GM12878 (cell line): ENCODE measurements around the gene ZNF655. TPM values are rescaled to one million over a fixed set of nuclear protein-coding genes. Genes with fewer than 3 reads are reported as not detected.

Source experiments
- ATAC-seq: fragments of 200-7000 bp; cut with Tn5 transposase; 3 replicates; pipeline ENCODE4 v1.9.1; 2020; ENCODE audit warnings: mild to moderate bottlenecking, moderate library complexity
- BruUV-seq: library from RNA; stranded (reverse); fragments of 400-500 nt; replicated peaks from 2 replicates; lab custom pipeline; 2021; lab: Mats Ljungman, UMichigan
- CTCF ChIA-PET: fragments of 300-600 bp; sonication (Branson Sonifier 250); formaldehyde crosslinking; extraction: SDS; loops from one replicate; lab custom pipeline; 2021; ENCODE audit warnings: inconsistent platforms; lab: Yijun Ruan, JAX
- POLR2A ChIA-PET: fragments of 350-600 bp; formaldehyde crosslinking; extraction: SDS; loops from one replicate; lab custom pipeline; 2021; ENCODE audit warnings: inconsistent platforms; lab: Charles Lee
- RAD21 ChIA-PET: fragments of 300-600 bp; sonication (Branson Sonifier 250); formaldehyde crosslinking; loops from one replicate; lab custom pipeline; 2023; ENCODE audit warnings: antibody characterized with exemption; ENCODE audit not compliant: unreplicated experiment; lab: Charles Lee
- SMC1A ChIA-PET: fragments of 300-600 bp; sonication (Branson Sonifier 250); formaldehyde crosslinking; loops from one replicate; lab custom pipeline; 2023; ENCODE audit not compliant: unreplicated experiment, uncharacterized antibody; lab: Charles Lee
- DNase-seq: peaks from one replicate; pipeline ENCODE4 v3.0.0-alpha.2; 2011; ENCODE audit warnings: low read depth, low spot score
- FAIRE-seq: peaks from 3 replicates; lab custom pipeline; 2011; peaks lifted over from hg19 to GRCh38; lab: Jason Lieb, UNC
- H2AFZ ChIP-seq: 2 replicates; pipeline ENCODE4 v1.6.0; 2011; ENCODE audit warnings: low read depth, low read length, control low read depth; ENCODE audit not compliant: control insufficient read depth
- H3K27ac ChIP-seq: 2 replicates; pipeline ENCODE4 v1.5.1; 2011; ENCODE audit warnings: control low read depth; ENCODE audit not compliant: control insufficient read depth, insufficient read depth
- H3K27me3 ChIP-seq, 2 experiments: replicated peaks in 1 of 2; 2 replicates each; pipeline versions ENCODE4 v1.6.0 to v1.6.1; 2011; ENCODE audit warnings: low read length in 1 of 2; ENCODE audit not compliant: control insufficient read depth in 2 of 2, insufficient read depth in 2 of 2
- H3K36me3 ChIP-seq, 2 experiments: 2 replicates each; pipeline ENCODE4 v1.5.1; 2011; ENCODE audit warnings: low read length in 1 of 2; ENCODE audit not compliant: control insufficient read depth in 2 of 2, insufficient read depth in 2 of 2
- H3K4me1 ChIP-seq: 2 replicates; pipeline ENCODE4 v1.6.1; 2011; ENCODE audit warnings: mild to moderate bottlenecking, low read length, moderate library complexity, mixed read lengths; ENCODE audit not compliant: control insufficient read depth, insufficient read depth
- H3K4me2 ChIP-seq: 2 replicates; pipeline ENCODE4 v1.6.0; 2011; ENCODE audit warnings: control low read depth; ENCODE audit not compliant: control insufficient read depth, insufficient read depth
- H3K4me3 ChIP-seq: fragments of 200-600 bp; sonication (generic); 2 replicates; pipeline ENCODE4 v1.5.1; 2016
- H3K79me2 ChIP-seq: 2 replicates; pipeline ENCODE4 v1.6.0; 2011; ENCODE audit warnings: low read length; ENCODE audit not compliant: control insufficient read depth, insufficient read depth
- H3K9ac ChIP-seq: 2 replicates; pipeline ENCODE4 v1.8.0; 2011; ENCODE audit warnings: low read length, control low read depth, mixed read lengths; ENCODE audit not compliant: control insufficient read depth, insufficient read depth
- H3K9me3 ChIP-seq: replicated peaks from 3 replicates; pipeline ENCODE4 v1.5.1; 2011; ENCODE audit warnings: mild to moderate bottlenecking, low read length; ENCODE audit not compliant: control insufficient read depth, insufficient read depth
- H4K20me1 ChIP-seq: 2 replicates; pipeline ENCODE4 v1.6.0; 2011; ENCODE audit not compliant: control insufficient read depth, insufficient read depth
- BCL3 ChIP-seq: IDR thresholded peaks from 2 replicates; pipeline ENCODE4 v1.6.1; 2011; ENCODE audit warnings: borderline replicate concordance, low read depth, mild to moderate bottlenecking, moderate library complexity, low read length; ENCODE audit not compliant: insufficient read depth, poor library complexity, severe bottlenecking
- BHLHE40 ChIP-seq, 2 experiments: fragments of 450-650 bp in 1 of 2; IDR thresholded peaks; 2 replicates each; pipeline ENCODE4 v1.6.1; 2011 to 2017; ENCODE audit warnings: low read depth in 2 of 2, borderline replicate concordance in 1 of 2, improper control_type of control experiment in 1 of 2, low read length in 1 of 2, mild to moderate bottlenecking in 1 of 2
- CREB1 ChIP-seq: IDR thresholded peaks from 2 replicates; pipeline ENCODE4 v1.6.1; 2012; ENCODE audit warnings: low read depth, mild to moderate bottlenecking, inconsistent platforms
- ESRRA ChIP-seq: IDR thresholded peaks from 2 replicates; pipeline ENCODE4 v1.6.1; 2012; ENCODE audit warnings: mild to moderate bottlenecking, low read length, improper control_type of control experiment
- EZH2 ChIP-seq: IDR thresholded peaks from 2 replicates; pipeline ENCODE4 v1.6.1; 2012; ENCODE audit warnings: low read depth, mild to moderate bottlenecking, control low read depth, inconsistent platforms, low read length, borderline replicate concordance; ENCODE audit not compliant: control insufficient read depth
- FOS ChIP-seq: IDR thresholded peaks from 3 replicates; pipeline ENCODE4 v1.6.1; 2011; ENCODE audit warnings: borderline replicate concordance; ENCODE audit not compliant: insufficient read length; ENCODE audit errors: extremely low read depth
- GABPA ChIP-seq: IDR thresholded peaks from 2 replicates; pipeline ENCODE4 v1.6.1; 2014; ENCODE audit warnings: antibody characterized with exemption, low read depth, mild to moderate bottlenecking, inconsistent platforms
- HDAC6 ChIP-seq: fragments of 200-600 bp; sonication (generic); IDR thresholded peaks from one replicate; pipeline ENCODE4 v1.8.0; 2017; ENCODE audit warnings: antibody characterized with exemption; ENCODE audit not compliant: unreplicated experiment
- IKZF1 ChIP-seq: fragments of 450-650 bp; conservative IDR thresholded peaks from 2 replicates; pipeline ENCODE4 v1.6.1; 2017; ENCODE audit warnings: antibody characterized with exemption, mild to moderate bottlenecking
- NR2F1 ChIP-seq: fragments of 450-650 bp; conservative IDR thresholded peaks from 2 replicates; pipeline ENCODE4 v1.6.1; 2017; ENCODE audit warnings: mild to moderate bottlenecking
- POLR2AphosphoS2 ChIP-seq: IDR thresholded peaks from 2 replicates; pipeline ENCODE4 v1.6.1; 2011; ENCODE audit warnings: low read depth, mild to moderate bottlenecking, low read length, improper control_type of control experiment, moderate library complexity
- RAD21 ChIP-seq: IDR thresholded peaks from 2 replicates; pipeline ENCODE4 v1.6.1; 2011; ENCODE audit warnings: mild to moderate bottlenecking, low read depth, low read length, moderate library complexity; ENCODE audit not compliant: insufficient read depth
- SMAD5 ChIP-seq: IDR thresholded peaks from 2 replicates; pipeline ENCODE4 v1.6.1; 2016; ENCODE audit warnings: antibody characterized with exemption, low read depth
- TAF1 ChIP-seq: IDR thresholded peaks from 2 replicates; pipeline ENCODE4 v1.6.1; 2011; ENCODE audit warnings: mild to moderate bottlenecking, low read depth, low read length, borderline replicate concordance
- ZBTB33 ChIP-seq: fragments of 450-650 bp; IDR thresholded peaks from 2 replicates; pipeline ENCODE4 v1.6.1; 2017; ENCODE audit warnings: mild to moderate bottlenecking
- ZNF217 ChIP-seq: fragments of 450-650 bp; IDR thresholded peaks from 2 replicates; pipeline ENCODE4 v1.6.1; 2017; ENCODE audit warnings: antibody characterized with exemption, mild to moderate bottlenecking
- WGBS: methylation state at CpG from one replicate; pipeline ENCODE4 v1.1.6; 2016; ENCODE audit warnings: low lambda C conversion rate; ENCODE audit not compliant: insufficient replicate concordance, insufficient coverage; ENCODE audit errors: missing lambda C conversion rate; 5-methylcytosine and 5-hydroxymethylcytosine counted together
- in situ Hi-C: fragments of 300-500 bp; cut with MboI; formaldehyde crosslinking; loops from 9 replicates; pipeline ENCODE4 v1.14.3; 2018; ENCODE audit warnings: mixed read lengths
- intact Hi-C: fragments of 100-400 bp; cut with micrococcal nuclease; formaldehyde crosslinking; loops from one replicate; pipeline ENCODE4 v1.14.2; 2022; ENCODE audit not compliant: unreplicated experiment
- polyA plus RNA-seq, 11 experiments: library from polyadenylated mRNA; depleted of rRNA in 4 of 11; unstranded in 6 of 11; stranded (reverse) in 5 of 11; fragments of >200 nt; fragmentation: Nextera tagmentation in 4 of 11; fragmentation: Illumina TruSeq in 1 of 11; extraction: Ambion mirVana in 4 of 11; extraction: Trizol in 1 of 11; gene quantifications; 1 replicate in 1 of 11; 2 replicates in 10 of 11; pipeline versions ENCODE4 v1.2.1 to v1.2.3, GENCODE V29; 2011 to 2016; ENCODE audit warnings: inconsistent platforms in 2 of 11, missing spikeins in 2 of 11, low read depth in 1 of 11
- total RNA-seq, 4 experiments: library from RNA; depleted of rRNA in 3 of 4; stranded (reverse); fragments of >200 nt in 3 of 4; fragmentation: Illumina TruSeq in 1 of 4; extraction: Trizol in 1 of 4; gene quantifications; 2 replicates each; pipeline versions ENCODE4 v1.2.1 to v1.2.3, GENCODE V29; 2013 to 2021
- TF ChIP-seq, protein P1 (sequence below): fragments of 450-650 bp; IDR thresholded peaks from 2 replicates; pipeline ENCODE4 v1.6.1; 2014; ENCODE audit warnings: mild to moderate bottlenecking

The ZNF655 gene
- total and polyA plus RNA-seq, 10 of the 15 experiments (the other 5 are each of a cell fraction or from before 2014, with no cell fraction given), result 14.5 to 107 (median 52.8) TPM

GRCh38 chr7:99543916-99544315 lies 14.5 kb upstream of the ZNF655 start:
- no peaks in the 10 kb centered on the region for H3K36me3 ChIP-seq
- POLR2A ChIA-PET, result no interaction called here
- H3K4me2 ChIP-seq, result no peak overlapping the region
- H3K9ac ChIP-seq, result no peak overlapping the region
- H3K9me3 ChIP-seq, result peaks cover 6% of the 10 kb centered on the region; the same call in 2 of the 3 replicates
- no peak for TF ChIP-seq POLR2AphosphoS2
- no peak for TF ChIP-seq ESRRA
- TF ChIP-seq GABPA, result no peak
- no peak for TF ChIP-seq FOS
- TF ChIP-seq HDAC6, result no peak
- TF ChIP-seq TAF1, result no peak
- TF ChIP-seq IKZF1, result no peak
- TF ChIP-seq NR2F1, result no peak
- TF ChIP-seq CREB1, result no peak
- no peak for TF ChIP-seq SMAD5
- no peak for TF ChIP-seq ZNF217
- no peak for TF ChIP-seq BCL3
- TF ChIP-seq, protein P1, sequence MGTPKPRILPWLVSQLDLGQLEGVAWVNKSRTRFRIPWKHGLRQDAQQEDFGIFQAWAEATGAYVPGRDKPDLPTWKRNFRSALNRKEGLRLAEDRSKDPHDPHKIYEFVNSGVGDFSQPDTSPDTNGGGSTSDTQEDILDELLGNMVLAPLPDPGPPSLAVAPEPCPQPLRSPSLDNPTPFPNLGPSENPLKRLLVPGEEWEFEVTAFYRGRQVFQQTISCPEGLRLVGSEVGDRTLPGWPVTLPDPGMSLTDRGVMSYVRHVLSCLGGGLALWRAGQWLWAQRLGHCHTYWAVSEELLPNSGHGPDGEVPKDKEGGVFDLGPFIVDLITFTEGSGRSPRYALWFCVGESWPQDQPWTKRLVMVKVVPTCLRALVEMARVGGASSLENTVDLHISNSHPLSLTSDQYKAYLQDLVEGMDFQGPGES, result no peak
- TF ChIP-seq BHLHE40 (IDR thresholded peaks at IDR 0.05; ENCODE audit: borderline replicate concordance in 1 of 2, low read depth in 2 of 2, low read length in 1 of 2), result no peak
- no peak for TF ChIP-seq EZH2
- no peak for TF ChIP-seq RAD21
- TF ChIP-seq ZBTB33, result no peak
- RAD21 ChIA-PET, result no interaction called here
- no peak for DNase-seq
- no peak overlapping the region for H2AFZ ChIP-seq
- no peaks in the 10 kb centered on the region for H3K27me3 ChIP-seq
- FAIRE-seq, result no peak
- no peak overlapping the region for H3K27ac ChIP-seq
- 89% methylated on average over 6 of the region's 6 CpGs for WGBS
- SMC1A ChIA-PET, result no interaction called here
- BruUV-seq, result no TSS peak
- no peaks in the 10 kb centered on the region for H3K4me1 ChIP-seq
- H3K79me2 ChIP-seq, result no peaks in the 10 kb centered on the region
- no peak for ATAC-seq
- intact Hi-C loops (no loop called here), in situ Hi-C loops (no loop called here)
- no peaks in the 10 kb centered on the region for H4K20me1 ChIP-seq
- no peak overlapping the region for H3K4me3 ChIP-seq
- CTCF ChIA-PET, result no interaction called here
